Measurements from ENCODE around the gene DRAM2.

- TF ChIP-seq CTCF (conservative IDR thresholded peaks at IDR 0.05; ENCODE audit: low read depth, low read length): no peak
- no peak for TF ChIP-seq POLR2A (IDR thresholded peaks at IDR 0.05; ENCODE audit: low read depth, low read length)
- TF ChIP-seq RFX5 (IDR thresholded peaks at IDR 0.05; ENCODE audit: low read depth, low read length): no peak
- TF ChIP-seq MXI1 (IDR thresholded peaks at IDR 0.05; ENCODE audit: borderline replicate concordance, low read depth, low read length): no peak
- TF ChIP-seq SMC3 (IDR thresholded peaks at IDR 0.05; ENCODE audit: low read depth, low read length): no peak
- TF ChIP-seq FOS (IDR thresholded peaks at IDR 0.05; ENCODE audit: low read depth, low read length): no peak
These were observed 6.0 kb downstream of the DRAM2 start for GRCh38 chr1:111133866-111134265.
